Muscle layer of duodenum (tissue), 2 donors: ENCODE data around the gene URB1.

Source experiments
- H3K27ac ChIP-seq: one replicate; pipeline ENCODE4 v1.7.0; 2013; ENCODE audit warnings: mild to moderate bottlenecking, low read length
- H3K27me3 ChIP-seq: one replicate; pipeline ENCODE4 v1.7.0; 2013; ENCODE audit warnings: low read depth, mild to moderate bottlenecking, control low read depth, low read length
- H3K36me3 ChIP-seq, 2 donors: one replicate each; pipeline ENCODE4 v1.7.0; 2013; ENCODE audit warnings: low read length in 2 of 2, control low read depth in 1 of 2, mild to moderate bottlenecking in 1 of 2; ENCODE audit not compliant: insufficient read depth in 2 of 2, control insufficient read depth in 1 of 2
- H3K4me1 ChIP-seq, 2 donors: one replicate each; pipeline ENCODE4 v1.7.0; 2013; ENCODE audit warnings: low read length in 2 of 2, mild to moderate bottlenecking in 2 of 2, control low read depth in 1 of 2, moderate library complexity in 1 of 2; ENCODE audit not compliant: insufficient read depth in 2 of 2, control insufficient read depth in 1 of 2
- H3K4me3 ChIP-seq, 2 donors: one replicate each; pipeline ENCODE4 v1.7.0; 2013; ENCODE audit warnings: low read length in 2 of 2, low read depth in 1 of 2, mild to moderate bottlenecking in 1 of 2
- H3K9me3 ChIP-seq, 2 donors: one replicate each; pipeline ENCODE4 v1.7.0; 2013; ENCODE audit warnings: low read length in 2 of 2, control low read depth in 1 of 2, mild to moderate bottlenecking in 1 of 2; ENCODE audit not compliant: control insufficient read depth in 1 of 2
- donor health status: healthy.

Gene URB1

GRCh38 chr21:32300117-32300681 is 92.6 kb downstream of the URB1 start:
- Histone ChIP-seq H3K4me1 (no peaks in the 10 kb centered on the region), H3K4me3 (no peak overlapping the region), H3K9me3 (no peaks in the 10 kb centered on the region), H3K36me3 (no peaks in the 10 kb centered on the region), H3K27me3 (no peaks in the 10 kb centered on the region), H3K27ac (no peak overlapping the region)

GRCh38 chr21:32299695-32300094 is 93.1 kb downstream of the URB1 start:
- Histone ChIP-seq H3K36me3 (no peaks in the 10 kb centered on the region), H3K27ac (no peak overlapping the region), H3K4me1 (no peaks in the 10 kb centered on the region), H3K9me3 (no peaks in the 10 kb centered on the region), H3K4me3 (no peak overlapping the region), H3K27me3 (no peaks in the 10 kb centered on the region)

DNA sequence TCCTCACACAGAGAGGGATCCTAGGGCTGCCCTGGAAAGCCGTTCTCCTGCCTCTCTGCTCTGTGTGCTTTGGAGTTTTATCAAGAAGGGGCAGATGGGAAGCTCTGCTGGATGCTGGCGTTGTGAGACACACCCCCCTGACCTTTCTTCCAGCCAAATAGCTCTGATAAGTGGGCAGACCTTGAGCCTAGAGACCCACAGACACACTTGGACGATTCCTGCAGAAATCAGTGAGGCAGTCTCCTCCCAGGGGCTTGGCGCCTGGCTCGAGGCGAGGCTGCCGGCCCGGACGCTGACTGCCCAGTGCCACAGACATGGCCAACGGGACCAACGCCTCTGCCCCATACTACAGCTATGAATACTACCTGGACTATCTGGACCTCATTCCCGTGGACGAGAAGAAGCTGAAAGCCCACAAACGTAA is 94.1 kb downstream of the URB1 start, which contains the start of gene MRAP:
MRAP (plus strand) TSS at position 198 of the 424 bp plus-strand sequence; CDS start at position 315, 117 bp downstream.
- H3K27me3 ChIP-seq, result no peaks in the 10 kb centered on the region
- no peaks in the 10 kb centered on the region for H3K36me3 ChIP-seq
- no peak within 1 kb of the TSS for H3K27ac ChIP-seq
- no peak within 1 kb of the TSS for H3K4me3 ChIP-seq
- H3K4me1 ChIP-seq, result no peaks in the 10 kb centered on the region
- H3K9me3 ChIP-seq, result no peaks in the 10 kb centered on the region

- Histone ChIP-seq H3K36me3 (no peaks in the 10 kb centered on the region), H3K4me1 (no peaks in the 10 kb centered on the region), H3K27ac (no peak overlapping the region), H3K27me3 (no peaks in the 10 kb centered on the region), H3K9me3 (no peaks in the 10 kb centered on the region), H3K4me3 (no peak overlapping the region)
Observed at GRCh38 chr21:32298148-32298559, 94.7 kb downstream of the URB1 start.

DNA sequence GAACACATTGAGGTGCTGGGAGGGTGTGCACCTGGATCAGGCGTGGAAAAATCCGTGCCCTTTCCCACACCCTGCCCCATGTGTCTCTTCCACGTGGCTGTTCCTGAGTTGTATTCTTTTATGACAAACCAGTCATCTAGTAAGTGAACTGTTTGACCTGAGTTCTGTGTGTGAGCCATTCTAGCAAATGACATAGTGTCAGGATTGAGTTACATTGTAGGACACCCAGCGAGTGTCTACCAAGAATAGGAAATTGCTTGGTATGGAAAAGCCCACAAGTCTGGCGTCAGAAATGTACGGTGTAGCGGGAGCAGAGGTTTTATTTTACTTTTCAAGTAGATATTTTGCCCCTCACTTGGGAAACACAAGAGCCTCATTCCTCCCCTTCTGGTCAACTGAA is 95.4 kb downstream of the URB1 start:
- Histone ChIP-seq H3K4me1 (no peaks in the 10 kb centered on the region), H3K9me3 (no peaks in the 10 kb centered on the region), H3K27ac (no peak overlapping the region), H3K4me3 (no peak overlapping the region), H3K27me3 (no peaks in the 10 kb centered on the region), H3K36me3 (no peaks in the 10 kb centered on the region)

GRCh38 chr21:32285476-32285875 is 107.3 kb downstream of the URB1 start:
- Histone ChIP-seq H3K36me3 (no peaks in the 10 kb centered on the region), H3K9me3 (no peaks in the 10 kb centered on the region), H3K4me3 (no peak overlapping the region), H3K27ac (no peak overlapping the region), H3K27me3 (no peaks in the 10 kb centered on the region), H3K4me1 (no peaks in the 10 kb centered on the region)

DNA sequence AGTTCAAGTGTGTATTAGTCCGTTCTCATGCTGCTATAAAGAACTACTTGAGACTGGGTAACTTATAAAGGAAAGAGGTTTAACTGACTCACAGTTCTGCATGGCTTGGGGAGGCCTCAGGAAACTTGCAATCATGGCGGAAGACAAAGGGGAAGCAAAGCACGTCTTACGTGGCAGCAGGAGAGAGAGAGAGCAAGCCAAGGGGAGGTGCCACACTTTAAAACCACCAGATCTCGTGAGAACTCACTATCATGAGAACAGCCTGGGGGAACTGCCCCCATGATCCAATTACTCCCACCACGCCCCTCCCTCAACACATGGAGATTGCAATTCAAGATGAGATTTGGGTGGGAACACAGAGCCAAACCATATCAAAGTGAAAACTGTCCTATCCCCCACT is 109.8 kb downstream of the URB1 start:
- Histone ChIP-seq H3K9me3 (no peaks in the 10 kb centered on the region), H3K4me3 (no peak overlapping the region)

DNA sequence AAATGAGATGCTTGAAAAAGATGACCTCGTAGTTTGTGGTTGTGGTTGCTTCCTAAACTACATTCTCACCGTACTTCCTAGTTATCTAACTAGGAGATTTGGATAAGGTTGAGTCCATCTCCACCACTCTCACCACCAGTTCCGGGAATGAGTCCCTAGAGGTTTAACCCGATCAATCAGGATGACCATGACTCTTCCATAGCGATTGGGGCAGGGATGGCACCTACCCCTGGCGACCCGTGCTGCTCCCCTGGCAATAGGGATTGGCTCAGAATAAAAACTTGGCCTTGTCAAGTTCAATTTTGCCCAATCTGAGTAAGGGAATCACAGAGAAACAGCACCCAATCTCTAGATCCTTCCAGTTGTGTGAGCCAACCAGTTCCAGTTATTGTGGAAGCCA is 111.3 kb downstream of the URB1 start:
- Histone ChIP-seq H3K4me1 (peaks cover 14 to 20% of the 10 kb centered on the region in 2 donors), H3K27ac (no peak overlapping the region), H3K36me3 (no peaks in the 10 kb centered on the region), H3K27me3 (no peaks in the 10 kb centered on the region), H3K4me3 (no peak overlapping the region), H3K9me3 (no peaks in the 10 kb centered on the region)

More for the DNA sequence above, 109.8 kb downstream of the URB1 start:
- no peaks in the 10 kb centered on the region for H3K36me3 ChIP-seq
- no peaks in the 10 kb centered on the region for H3K27me3 ChIP-seq
- no peak overlapping the region for H3K27ac ChIP-seq
- H3K4me1 ChIP-seq, result peaks cover 11 to 15% of the 10 kb centered on the region in 2 donors

DNA sequence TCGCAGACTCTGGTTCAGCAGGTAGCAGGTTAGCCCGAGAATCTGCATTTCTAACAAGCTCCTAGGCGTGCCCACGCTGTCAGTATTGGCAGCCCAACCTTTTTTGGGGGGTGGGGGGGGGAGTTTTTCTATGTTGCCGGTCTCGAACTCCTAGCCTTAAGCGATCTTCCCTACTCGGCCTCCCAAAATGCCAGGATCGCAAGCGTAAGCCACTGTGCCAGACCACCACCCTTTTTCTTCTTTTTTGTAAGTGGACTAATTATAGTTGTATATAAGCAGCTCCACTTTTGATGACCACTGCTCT is 113.5 kb downstream of the URB1 start:
- Histone ChIP-seq H3K27me3 (no peaks in the 10 kb centered on the region), H3K27ac (peak overlapping the region; percentile 39), H3K36me3 (no peaks in the 10 kb centered on the region), H3K4me1 (peaks cover 14 to 20% of the 10 kb centered on the region in 2 donors), H3K9me3 (no peaks in the 10 kb centered on the region), H3K4me3 (peak overlapping the region; percentile 85 to 97)

DNA sequence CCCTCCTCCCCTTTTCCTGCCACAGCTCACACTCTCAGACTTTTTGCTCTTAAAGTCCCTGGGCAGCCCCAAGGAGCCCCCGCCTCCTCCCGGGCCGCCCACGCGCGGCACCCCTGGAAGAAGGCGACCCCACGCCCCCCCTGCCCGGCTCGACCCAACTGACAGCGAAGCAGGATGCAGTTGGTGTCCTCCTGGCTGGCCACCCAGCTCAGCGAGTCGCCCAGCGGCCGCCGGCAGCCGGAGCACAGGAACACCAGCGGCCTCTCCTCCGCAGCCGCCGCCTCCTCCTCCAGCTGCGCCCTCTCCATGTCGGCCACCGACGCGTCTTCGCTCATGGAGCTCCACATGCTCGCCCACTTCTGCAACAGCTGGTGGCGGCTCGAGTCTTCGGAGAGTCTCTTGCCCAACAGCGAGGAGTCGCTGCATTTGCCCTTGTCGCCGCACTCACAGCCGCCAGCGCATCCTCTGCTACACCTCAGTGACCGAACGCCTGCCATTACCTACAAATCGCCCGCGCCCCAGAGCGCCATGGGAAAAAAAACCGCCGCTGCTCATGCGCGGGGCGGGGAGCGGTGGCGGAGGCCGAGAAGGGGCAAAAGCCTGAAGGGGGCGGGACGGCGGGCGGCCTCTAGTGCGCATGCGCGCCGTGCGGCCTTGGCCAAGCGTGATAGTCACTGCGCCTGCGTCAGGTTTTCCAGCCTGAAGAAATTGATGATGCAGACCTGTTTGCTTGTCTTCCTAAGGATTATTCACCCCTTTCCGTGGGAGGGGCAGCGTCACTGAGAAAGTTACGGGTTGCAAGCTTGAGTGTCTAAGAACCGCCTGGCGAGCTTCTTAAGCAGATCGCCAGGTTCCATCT is 114.1 kb downstream of the URB1 start, which contains the start of gene MIS18A:
MIS18A (minus strand) TSS at position 532 of the 859 bp plus-strand sequence; CDS start at position 497, 35 bp downstream.
- Histone ChIP-seq H3K4me1 (peaks cover 14 to 20% of the 10 kb centered on the region in 2 donors), H3K36me3 (peaks cover 0 to 2% of the 10 kb centered on the region in 2 donors), H3K4me3 (peak within 1 kb of the TSS; percentile 85 to 97), H3K27me3 (no peaks in the 10 kb centered on the region), H3K27ac (peak within 1 kb of the TSS; percentile 39), H3K9me3 (no peaks in the 10 kb centered on the region)

DNA sequence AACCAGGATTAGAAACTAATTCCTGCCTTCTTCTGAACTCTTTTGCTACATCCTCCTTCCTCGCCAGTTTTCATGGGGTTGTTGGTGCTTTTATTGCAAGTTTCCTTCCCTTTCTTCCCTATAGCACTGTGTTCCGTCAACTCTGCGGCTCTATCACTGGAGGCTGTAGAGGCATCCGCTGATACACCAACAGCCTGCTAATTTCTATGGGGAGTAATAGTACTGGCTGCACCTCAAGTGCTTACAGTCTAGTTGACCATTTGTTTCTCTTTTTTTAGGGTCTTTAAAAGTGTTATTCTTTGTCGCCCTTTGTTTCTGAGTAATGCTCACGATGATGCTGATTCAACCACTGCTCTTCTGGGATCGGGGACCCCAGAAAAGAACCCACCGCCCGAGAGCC is 114.7 kb downstream of the URB1 start:
- Histone ChIP-seq H3K4me1 (peaks cover 14 to 20% of the 10 kb centered on the region in 2 donors), H3K4me3 (peak overlapping the region; percentile 85 to 97), H3K27me3 (no peaks in the 10 kb centered on the region), H3K36me3 (peaks cover 0 to 3% of the 10 kb centered on the region in 2 donors), H3K27ac (no peak overlapping the region), H3K9me3 (no peaks in the 10 kb centered on the region)
